Stimulated activated CD8-positive, alpha-beta memory T cell treated with anti-CD3 and anti-CD28 coated beads, Interleukin-7, amount 100 ng/mL, for 1 hour (primary cell): ENCODE measurements around the gene F11R.
"Not testable (repeated sequence)": the region's sequence is repeated elsewhere in the genome, so short reads cannot be mapped to it uniquely, and the experiment has no call there.

Source experiments
- DNase-seq, 2 donors: peaks; one replicate each; pipeline ENCODE4 v3.0.0-alpha.2; 2020; ENCODE audit warnings: low read depth in 2 of 2

Gene F11R

GRCh38 chr1:161020509-161021164 lies at the start of gene F11R:
TSS of gene F11R (minus strand) at chr1:161021152. CDS start at chr1:161021073, 79 bp downstream.
- DNase-seq, result no peak

DNA sequence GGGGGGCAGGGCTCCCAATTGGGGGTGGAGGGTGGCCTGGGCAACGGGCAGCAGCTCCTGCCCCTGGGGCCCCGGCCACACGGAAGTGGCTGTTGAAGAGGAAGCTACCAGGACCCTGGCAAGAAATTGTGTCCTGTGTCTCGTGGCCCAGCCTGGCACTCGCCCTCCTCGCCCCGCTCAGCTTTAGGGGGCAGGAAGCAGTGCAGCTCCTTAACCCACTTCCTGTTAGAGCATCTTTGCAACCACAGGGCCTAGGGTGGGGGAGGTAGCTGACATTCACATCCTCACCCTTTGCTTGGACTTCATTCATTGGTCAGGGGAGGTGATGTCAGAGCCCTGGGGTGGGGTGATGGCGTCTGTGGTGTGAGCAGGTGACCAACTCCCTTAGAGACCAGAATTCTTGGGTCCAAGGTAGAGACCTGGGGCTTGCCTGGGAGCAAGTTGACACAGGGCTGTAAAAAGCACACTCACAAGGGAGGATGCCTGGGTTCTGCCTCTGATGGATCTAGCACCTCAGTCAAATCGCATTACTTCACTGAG lies 48.8 kb upstream of the F11R start, which contains the start of gene ARHGAP30:
TSS of gene ARHGAP30 (minus strand) at position 161 of the 540 bp plus-strand sequence. CDS start 267 bp downstream, outside the sequence.
- DNase-seq, result peak; percentile 59 to 63

GRCh38 chr1:161069241-161069640 lies 48.3 kb upstream of the F11R start:
- DNase-seq, result no peak

- DNase-seq, result peak; percentile 51 to 55
These were observed 47.6 kb upstream of the F11R start for GRCh38 chr1:161068306-161069234.

GRCh38 chr1:161066694-161067093 lies 45.7 kb upstream of the F11R start:
- no peak for DNase-seq

GRCh38 chr1:161065681-161066080 lies 44.7 kb upstream of the F11R start:
- DNase-seq, result not testable (repeated sequence)

GRCh38 chr1:161063936-161064335 lies 43.0 kb upstream of the F11R start:
- DNase-seq, result not testable (repeated sequence)

DNA sequence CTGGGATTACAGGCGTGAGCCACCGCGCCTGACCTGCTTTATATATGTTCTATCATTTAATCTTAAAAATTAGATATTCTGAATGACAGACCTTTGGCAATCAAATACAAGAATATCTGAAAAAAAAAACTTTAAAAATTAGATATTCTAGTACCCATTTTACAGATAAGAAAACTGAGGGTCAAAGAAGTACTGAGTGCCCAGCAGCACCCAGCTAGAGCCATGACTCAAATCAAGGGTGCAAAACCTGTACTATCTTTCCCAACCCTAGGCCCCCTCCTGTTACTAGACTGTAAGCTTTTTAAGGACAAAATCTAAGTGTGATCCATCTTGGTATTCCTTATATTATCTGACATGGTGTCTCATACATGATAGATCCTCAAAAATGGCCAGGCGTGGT lies 40.5 kb upstream of the F11R start:
- no peak for DNase-seq

GRCh38 chr1:161059293-161059692 lies 38.3 kb upstream of the F11R start:
- no peak for DNase-seq

GRCh38 chr1:161054805-161055204 lies 33.9 kb upstream of the F11R start:
- no peak for DNase-seq

GRCh38 chr1:161054232-161054631 lies 33.3 kb upstream of the F11R start:
- DNase-seq, result no peak

DNA sequence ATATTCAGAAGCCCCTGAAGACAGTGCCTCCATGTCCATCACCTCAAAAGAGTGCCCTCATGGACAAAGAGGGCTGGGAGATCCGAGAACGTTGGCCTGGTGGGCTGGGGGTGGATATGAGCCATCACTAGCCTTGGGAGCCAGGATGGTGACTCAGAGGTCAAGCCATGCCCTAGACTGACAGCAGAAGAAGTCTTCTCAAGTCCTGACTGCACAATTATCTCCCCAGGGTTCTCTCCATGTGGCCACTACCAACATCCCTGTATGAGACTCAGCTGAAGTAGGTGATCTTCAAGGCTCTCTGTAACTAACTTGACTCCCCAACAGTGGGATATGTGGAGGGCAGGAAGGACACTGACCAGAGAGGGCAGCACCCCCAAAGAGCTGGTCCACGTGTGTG lies 31.9 kb upstream of the F11R start:
- DNase-seq, result no peak

DNA sequence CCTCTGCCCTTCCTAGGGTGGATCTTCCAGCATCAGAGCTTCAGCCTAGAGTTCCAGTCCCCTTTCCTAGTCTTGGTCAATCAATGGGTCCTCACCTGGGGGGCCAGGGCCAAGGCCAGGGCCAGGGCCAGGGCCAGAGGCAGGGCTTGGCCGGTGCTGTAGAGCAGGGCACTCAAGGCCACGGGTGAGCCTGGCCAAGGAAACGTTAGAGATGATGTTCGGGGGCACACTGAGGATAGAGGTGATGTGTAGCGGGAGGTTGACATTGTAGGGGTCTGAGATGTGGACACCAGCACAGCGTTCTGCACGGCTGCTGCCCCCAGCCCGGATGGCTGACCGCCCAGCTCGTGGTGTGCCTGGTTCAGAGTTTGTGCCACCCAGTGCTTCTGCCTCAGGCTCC lies 30.3 kb upstream of the F11R start:
- no peak for DNase-seq

- no peak for DNase-seq
These were observed 28.2 kb upstream of the F11R start for GRCh38 chr1:161048949-161049722.

DNA sequence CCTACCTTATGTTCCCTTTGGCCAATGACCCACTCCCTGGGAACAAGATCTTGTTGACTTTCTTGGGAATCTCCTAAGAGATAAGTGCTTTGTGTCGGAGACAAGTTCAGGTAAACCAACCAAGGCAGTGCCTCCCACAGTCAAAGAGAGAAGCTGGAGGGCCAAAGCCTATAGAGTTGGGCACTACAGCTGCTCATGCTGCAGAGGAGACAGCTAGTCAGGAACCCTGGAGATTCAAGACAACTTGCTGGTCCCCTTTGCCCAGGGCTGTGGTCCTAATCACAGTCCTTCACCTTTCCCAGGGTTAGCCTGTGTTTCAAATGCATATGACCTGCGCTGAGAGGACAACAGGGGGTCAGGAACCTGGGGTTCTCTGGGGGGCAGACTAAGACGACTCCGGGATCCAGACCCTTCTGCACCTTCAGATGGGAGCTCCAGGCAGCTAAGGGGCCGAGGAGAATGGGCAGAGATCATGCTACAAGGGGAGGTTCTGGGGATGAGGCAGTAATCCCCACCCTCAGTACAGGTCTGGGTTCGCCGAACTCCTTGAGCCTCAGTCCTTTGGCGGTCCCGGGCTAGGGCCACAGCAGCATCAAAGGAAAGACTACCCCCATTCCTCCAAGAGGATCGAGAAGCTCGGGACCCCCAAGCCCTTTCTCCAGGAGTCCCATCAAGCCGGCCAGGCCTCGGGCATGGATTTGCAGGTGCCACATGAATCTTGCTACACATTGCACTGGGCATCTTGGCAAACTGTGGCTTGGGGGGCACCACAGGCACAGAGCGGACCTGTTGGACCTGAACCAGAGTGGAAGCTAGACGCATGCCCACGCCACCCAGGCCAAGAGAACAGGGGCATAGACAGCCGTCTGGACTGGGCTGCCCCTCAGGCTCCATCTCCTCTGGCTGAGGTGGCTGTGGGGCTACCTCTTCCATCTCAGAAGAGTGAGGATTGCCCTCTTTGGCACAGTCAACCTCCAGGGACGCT lies 26.8 kb upstream of the F11R start:
- no peak for DNase-seq

GRCh38 chr1:161046605-161047228 lies 25.8 kb upstream of the F11R start:
- no peak for DNase-seq

DNA sequence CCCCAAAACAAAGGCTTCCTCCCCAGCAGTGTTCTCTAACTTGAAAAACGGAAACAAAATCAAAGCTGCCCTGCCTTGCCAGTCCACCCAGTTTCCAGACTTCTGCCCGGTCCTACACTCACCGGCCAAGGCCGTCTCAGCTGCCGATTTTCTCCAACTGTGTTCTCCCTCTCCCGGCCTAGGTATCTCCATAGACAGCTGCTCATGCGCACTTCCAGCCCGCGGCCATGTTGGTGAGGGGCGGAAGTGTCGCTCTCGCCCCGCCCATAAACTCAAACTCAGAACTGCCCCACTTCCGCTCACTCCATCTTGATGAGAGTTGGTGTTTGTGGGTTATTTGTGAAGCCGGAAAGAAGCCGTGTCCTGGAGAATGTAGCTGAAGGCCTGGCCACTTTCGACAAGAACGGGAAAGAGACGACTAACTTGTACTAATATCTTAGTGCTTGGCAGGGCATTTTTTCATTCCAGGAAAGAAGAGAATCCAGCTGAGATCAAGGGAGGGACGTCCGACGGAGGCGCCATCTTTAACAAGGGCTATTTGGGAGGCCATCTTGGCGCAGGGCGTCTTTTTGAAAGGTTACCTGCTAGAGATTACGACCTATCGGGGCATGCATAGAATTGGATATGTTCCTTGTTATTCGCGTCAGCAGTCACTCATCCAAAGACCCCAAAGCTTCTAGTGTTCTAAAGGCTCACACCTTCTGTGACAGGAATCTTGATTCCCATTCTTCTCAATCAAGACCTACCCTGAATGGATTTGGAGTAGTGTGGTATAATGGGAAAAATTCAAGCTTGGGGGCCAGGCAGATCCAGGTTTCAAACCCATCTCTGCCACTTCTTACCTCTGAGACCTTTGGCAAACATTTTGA lies 25.0 kb upstream of the F11R start, which contains the start of gene USF1:
TSS of gene USF1 (minus strand) at position 242 of the 869 bp plus-strand sequence. CDS start 2,702 bp downstream, outside the sequence.
- DNase-seq, result peak; percentile 84

- peak in 1 of 2 donors; percentile 31 for DNase-seq
These were observed 24.2 kb upstream of the F11R start for GRCh38 chr1:161044908-161045735.
